Progenitor cell of endocrine pancreas (in vitro differentiated cells): ENCODE data around the gene FBXL16. TPM values are rescaled to one million over a fixed set of nuclear protein-coding genes. Genes with fewer than 3 reads are reported as not detected.

Experiments used
- DNase-seq: peaks from one replicate; pipeline ENCODE4 v3.0.0; 2021; ENCODE audit warnings: low spot score; ENCODE audit not compliant: unreplicated experiment
- H3K27ac Mint-ChIP-seq: 2 replicates; pipeline ENCODE4 v1.8.0; 2021; ENCODE audit warnings: mild to moderate bottlenecking, moderate library complexity, mixed read lengths
- H3K27me3 Mint-ChIP-seq: 2 replicates; pipeline ENCODE4 v1.8.0; 2021; ENCODE audit warnings: mixed read lengths
- H3K36me3 Mint-ChIP-seq: 2 replicates; pipeline ENCODE4 v1.8.0; 2022; ENCODE audit warnings: mixed read lengths; ENCODE audit not compliant: insufficient read depth
- H3K4me1 Mint-ChIP-seq: 2 replicates; pipeline ENCODE4 v1.8.0; 2021; ENCODE audit warnings: low read depth, mixed read lengths
- H3K4me3 Mint-ChIP-seq: 2 replicates; pipeline ENCODE4 v1.8.0; 2021; ENCODE audit warnings: low read depth, mild to moderate bottlenecking, moderate library complexity, mixed read lengths
- H3K9me3 Mint-ChIP-seq: 2 replicates; pipeline ENCODE4 v1.8.0; 2021; ENCODE audit warnings: low read depth, mixed read lengths
- total RNA-seq: library from RNA; stranded (reverse); gene quantifications from 2 replicates; pipeline ENCODE4 v1.2.1, GENCODE V29; 2021
- TF ChIP-seq, protein P1 (sequence below): fragments of 200-600 bp; sonication (generic); IDR thresholded peaks from one replicate; pipeline ENCODE4 v1.5.0; 2021; ENCODE audit warnings: antibody characterized with exemption, mild to moderate bottlenecking; ENCODE audit not compliant: unreplicated experiment

The FBXL16 gene
- total RNA-seq, 1 donor from 2014 or later: 4.3 TPM

DNA sequence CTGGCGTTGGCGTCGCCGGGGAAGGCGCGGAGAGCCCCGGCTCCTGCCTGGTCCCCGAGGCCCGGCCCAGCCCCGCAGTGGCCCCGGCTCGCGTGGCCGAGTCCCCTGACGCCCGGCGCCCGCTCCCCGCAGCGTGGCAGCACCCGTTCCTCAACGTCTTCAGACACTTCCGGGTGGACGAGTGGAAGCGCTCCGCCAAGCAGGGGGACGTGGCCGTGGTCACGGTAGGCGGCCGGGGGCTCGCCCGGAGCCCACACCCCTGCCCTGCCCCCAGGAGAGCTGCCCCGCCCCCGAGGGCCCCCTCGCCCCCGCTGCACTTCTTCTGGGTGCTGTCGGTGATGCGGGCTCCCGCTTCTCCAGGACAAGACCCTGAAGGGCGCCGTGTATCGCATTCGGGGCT lies 56.0 kb downstream of the FBXL16 start:
- Mint-ChIP-seq H3K27ac (no peak overlapping the region), H3K9me3 (no peaks in the 10 kb centered on the region), H3K4me3 (peak overlapping the region; percentile 71), H3K4me1 (peaks cover 3% of the 10 kb centered on the region), H3K36me3 (peaks cover 2% of the 10 kb centered on the region), H3K27me3 (no peaks in the 10 kb centered on the region)
- TF ChIP-seq, protein P1, sequence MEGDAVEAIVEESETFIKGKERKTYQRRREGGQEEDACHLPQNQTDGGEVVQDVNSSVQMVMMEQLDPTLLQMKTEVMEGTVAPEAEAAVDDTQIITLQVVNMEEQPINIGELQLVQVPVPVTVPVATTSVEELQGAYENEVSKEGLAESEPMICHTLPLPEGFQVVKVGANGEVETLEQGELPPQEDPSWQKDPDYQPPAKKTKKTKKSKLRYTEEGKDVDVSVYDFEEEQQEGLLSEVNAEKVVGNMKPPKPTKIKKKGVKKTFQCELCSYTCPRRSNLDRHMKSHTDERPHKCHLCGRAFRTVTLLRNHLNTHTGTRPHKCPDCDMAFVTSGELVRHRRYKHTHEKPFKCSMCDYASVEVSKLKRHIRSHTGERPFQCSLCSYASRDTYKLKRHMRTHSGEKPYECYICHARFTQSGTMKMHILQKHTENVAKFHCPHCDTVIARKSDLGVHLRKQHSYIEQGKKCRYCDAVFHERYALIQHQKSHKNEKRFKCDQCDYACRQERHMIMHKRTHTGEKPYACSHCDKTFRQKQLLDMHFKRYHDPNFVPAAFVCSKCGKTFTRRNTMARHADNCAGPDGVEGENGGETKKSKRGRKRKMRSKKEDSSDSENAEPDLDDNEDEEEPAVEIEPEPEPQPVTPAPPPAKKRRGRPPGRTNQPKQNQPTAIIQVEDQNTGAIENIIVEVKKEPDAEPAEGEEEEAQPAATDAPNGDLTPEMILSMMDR: no peak
- DNase-seq: no peak

DNA sequence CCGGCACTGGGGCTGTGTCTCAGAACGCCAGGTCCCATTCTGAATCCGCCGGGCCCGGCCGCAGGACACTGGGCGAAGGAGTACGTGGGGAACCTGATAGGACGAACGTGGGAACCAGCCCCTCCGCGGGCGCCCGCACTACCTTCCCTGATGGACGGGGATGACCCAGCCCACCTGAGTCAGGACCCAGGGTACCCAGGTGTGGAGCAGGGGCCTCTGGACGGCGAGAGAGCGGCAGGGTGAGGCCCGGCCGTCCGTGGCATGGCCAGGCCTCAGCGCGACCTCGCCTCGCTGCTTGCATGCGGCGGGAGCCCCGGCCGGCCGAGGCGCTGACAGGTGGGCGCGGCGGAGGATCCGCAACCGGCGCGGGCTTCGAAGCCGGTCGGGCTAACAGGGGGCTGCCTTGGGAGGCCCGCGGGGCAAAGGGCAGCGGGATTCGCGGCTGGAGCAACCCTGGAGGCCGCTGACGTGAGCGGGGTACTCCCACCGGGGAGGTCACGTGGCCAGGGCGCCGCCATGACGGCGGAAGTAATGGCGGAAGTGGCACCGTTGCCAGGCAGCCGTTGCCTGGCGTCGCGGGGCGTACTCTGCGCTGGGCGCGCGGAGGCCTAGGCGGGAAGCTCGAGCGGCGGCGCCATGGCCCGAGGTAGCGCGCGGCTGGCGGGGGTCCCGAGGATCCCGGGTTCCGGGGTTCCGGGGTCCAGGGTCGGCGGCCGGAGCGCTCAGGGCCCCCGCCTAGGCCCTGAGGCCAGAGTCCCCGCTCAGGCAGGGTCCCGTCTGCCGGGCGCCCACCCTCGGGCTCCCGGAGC lies 56.6 kb downstream of the FBXL16 start, which contains the start of gene WDR90:
TSS of gene WDR90 (plus strand) at position 585 of the 809 bp plus-strand sequence. CDS start at position 637, 52 bp downstream.
- peak; percentile 84 for DNase-seq
- Mint-ChIP-seq H3K9me3 (no peaks in the 10 kb centered on the region), H3K4me3 (peak within 1 kb of the TSS; percentile 73), H3K27ac (peak within 1 kb of the TSS; percentile 89), H3K4me1 (peaks cover 4% of the 10 kb centered on the region), H3K27me3 (no peaks in the 10 kb centered on the region), H3K36me3 (peaks cover 2% of the 10 kb centered on the region)
- TF ChIP-seq, protein P1: no peak

DNA sequence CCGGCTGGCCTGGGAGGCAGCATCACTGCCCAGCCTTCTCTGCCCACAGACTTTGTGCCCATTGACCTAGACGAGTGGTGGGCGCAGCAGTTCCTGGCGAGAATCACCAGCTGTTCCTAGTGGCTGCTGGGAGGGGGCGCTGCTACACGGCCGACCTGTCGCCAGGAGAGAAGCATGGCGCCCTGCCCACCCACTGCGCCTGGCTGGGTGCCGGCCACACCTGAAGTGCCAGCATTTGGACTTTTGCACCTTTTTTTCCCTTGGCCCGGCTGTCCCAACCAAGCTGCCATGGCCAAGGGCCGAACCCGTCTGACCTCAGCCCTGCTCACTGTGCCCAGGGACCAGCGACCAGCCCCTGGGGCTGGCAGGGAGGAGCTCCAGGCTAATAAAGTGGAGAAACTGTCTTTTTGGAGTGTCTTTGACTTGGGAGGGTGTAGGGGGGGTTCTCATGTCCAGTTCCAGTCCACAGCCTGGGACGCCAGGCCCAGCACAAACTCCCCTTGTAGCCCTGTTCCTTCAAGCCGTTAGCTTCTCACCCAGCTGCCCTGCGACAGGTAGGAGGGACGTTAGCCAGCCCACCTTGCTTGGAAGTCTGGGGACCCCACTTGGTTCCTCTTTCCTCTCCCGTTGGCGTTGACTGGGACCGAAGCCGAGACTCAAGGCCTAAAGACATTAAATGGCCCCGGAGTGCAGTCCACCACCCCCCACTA lies 57.4 kb downstream of the FBXL16 start:
- H3K9me3 Mint-ChIP-seq: no peaks in the 10 kb centered on the region
- no peaks in the 10 kb centered on the region for H3K27me3 Mint-ChIP-seq
- TF ChIP-seq, protein P1: peak; percentile 56
- peak overlapping the region; percentile 73 for H3K4me3 Mint-ChIP-seq
- peaks cover 2% of the 10 kb centered on the region for H3K36me3 Mint-ChIP-seq
- peaks cover 4% of the 10 kb centered on the region for H3K4me1 Mint-ChIP-seq
- DNase-seq: no peak
- peak overlapping the region; percentile 89 for H3K27ac Mint-ChIP-seq

DNA sequence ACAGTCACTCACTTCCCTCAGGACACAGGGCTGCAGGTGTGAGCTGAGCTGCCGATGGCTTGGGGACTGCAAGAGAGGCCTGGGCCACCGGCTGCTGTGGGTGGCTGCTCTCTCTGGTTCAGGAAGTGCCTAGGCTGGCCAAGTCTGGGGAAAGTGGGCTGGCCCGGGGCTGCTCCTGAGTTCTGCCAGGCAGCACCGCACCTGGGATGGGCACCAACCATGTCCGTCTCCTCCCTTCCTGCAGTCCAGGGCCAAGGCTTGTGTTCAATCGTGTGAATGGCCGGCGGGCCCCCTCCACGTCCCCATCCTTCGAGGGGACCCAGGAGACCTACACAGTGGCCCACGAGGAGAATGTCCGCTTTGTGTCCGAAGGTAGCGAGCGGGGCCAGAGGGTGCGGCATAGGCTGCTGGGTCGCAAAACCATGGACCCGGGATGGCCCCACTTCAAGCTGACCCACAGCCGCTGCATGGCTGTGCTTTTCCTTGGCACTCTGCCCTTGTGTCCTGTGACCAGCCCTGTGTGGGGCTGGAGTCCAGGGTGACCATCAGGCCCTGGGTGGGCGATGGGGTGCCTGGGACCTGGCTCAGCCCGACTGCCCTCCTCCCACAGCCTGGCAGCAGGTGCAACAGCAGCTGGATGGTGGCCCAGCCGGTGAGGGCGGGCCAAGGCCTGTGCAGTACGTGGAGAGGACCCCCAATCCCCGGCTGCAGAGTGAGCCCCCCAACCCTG lies 58.3 kb downstream of the FBXL16 start:
- H3K9me3 Mint-ChIP-seq: no peaks in the 10 kb centered on the region
- no peak overlapping the region for H3K4me3 Mint-ChIP-seq
- no peak for DNase-seq
- TF ChIP-seq, protein P1: no peak
- peak overlapping the region; percentile 77 for H3K27ac Mint-ChIP-seq
- peaks cover 4% of the 10 kb centered on the region for H3K4me1 Mint-ChIP-seq
- peaks cover 2% of the 10 kb centered on the region for H3K36me3 Mint-ChIP-seq
- no peaks in the 10 kb centered on the region for H3K27me3 Mint-ChIP-seq

DNA sequence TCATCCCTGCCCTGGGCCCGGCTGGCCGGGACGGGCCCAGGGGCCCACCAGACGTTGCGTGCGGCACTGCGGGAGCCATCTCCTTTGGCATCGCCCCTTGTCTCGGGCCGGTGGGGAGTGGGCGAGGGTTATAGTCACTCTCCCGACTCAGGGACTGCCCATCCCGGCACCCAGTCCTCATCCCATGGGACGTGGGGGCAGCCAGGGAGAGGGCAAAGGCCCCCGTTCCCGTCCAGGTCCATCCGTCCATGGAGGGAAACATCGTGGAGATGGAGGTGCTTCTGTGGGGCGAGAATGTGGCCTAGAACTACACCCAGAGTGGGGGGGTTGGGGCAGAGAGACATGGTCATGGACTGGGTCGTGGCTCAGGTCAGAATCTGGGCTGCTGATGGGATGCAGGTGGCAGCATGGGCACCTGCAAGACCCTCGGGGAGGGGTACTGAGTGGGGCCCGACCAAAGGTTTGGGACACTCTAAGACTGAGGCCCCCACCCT lies 58.9 kb downstream of the FBXL16 start:
- TF ChIP-seq, protein P1: no peak
- H3K27ac Mint-ChIP-seq: peak overlapping the region; percentile 77
- peaks cover 4% of the 10 kb centered on the region for H3K4me1 Mint-ChIP-seq
- H3K36me3 Mint-ChIP-seq: peaks cover 2% of the 10 kb centered on the region
- no peak overlapping the region for H3K4me3 Mint-ChIP-seq
- H3K9me3 Mint-ChIP-seq: no peaks in the 10 kb centered on the region
- H3K27me3 Mint-ChIP-seq: no peaks in the 10 kb centered on the region
- no peak for DNase-seq
